GM23248 (cell line): ENCODE measurements around the gene DOC2B. TPM values are rescaled to one million over a fixed set of nuclear protein-coding genes. Genes with fewer than 3 reads are reported as not detected.
"Not testable (repeated sequence)": the region's sequence is repeated elsewhere in the genome, so short reads cannot be mapped to it uniquely, and the experiment has no call there.

Experiments used
- DNase-seq: peaks from one replicate; pipeline ENCODE4 v3.0.0-alpha.2; 2015
- H2AFZ ChIP-seq: fragments of 200-600 bp; sonication (generic); 2 replicates; pipeline ENCODE4 v1.6.1; 2016; ENCODE audit warnings: antibody characterized with exemption
- H3F3A ChIP-seq: fragments of 200-600 bp; sonication (generic); 2 replicates; pipeline ENCODE4 v1.6.1; 2016; ENCODE audit warnings: mild to moderate bottlenecking, antibody characterized with exemption, mixed run types; ENCODE audit not compliant: insufficient read depth
- H3K27ac ChIP-seq: fragments of 200-600 bp; sonication (generic); 2 replicates; pipeline ENCODE4 v1.5.1; 2016; ENCODE audit warnings: mild to moderate bottlenecking
- H3K27me3 ChIP-seq: fragments of 200-600 bp; sonication (generic); replicated peaks from 2 replicates; pipeline ENCODE4 v1.6.1; 2016; ENCODE audit warnings: mild to moderate bottlenecking; ENCODE audit not compliant: insufficient read depth
- H3K36me3 ChIP-seq: fragments of 200-600 bp; sonication (generic); 2 replicates; pipeline ENCODE4 v1.6.1; 2016; ENCODE audit warnings: low read depth, mild to moderate bottlenecking
- H3K4me1 ChIP-seq: fragments of 200-600 bp; sonication (generic); 2 replicates; pipeline ENCODE4 v1.6.1; 2016; ENCODE audit warnings: mild to moderate bottlenecking; ENCODE audit not compliant: insufficient read depth
- H3K4me2 ChIP-seq: fragments of 200-600 bp; sonication (generic); one replicate; pipeline ENCODE4 v1.6.1; 2016; ENCODE audit warnings: mild to moderate bottlenecking; ENCODE audit not compliant: unreplicated experiment
- H3K4me3 ChIP-seq: fragments of 200-600 bp; sonication (generic); 2 replicates; pipeline ENCODE4 v1.5.1; 2016; ENCODE audit warnings: mild to moderate bottlenecking
- H3K79me2 ChIP-seq: fragments of 200-600 bp; sonication (generic); 2 replicates; pipeline ENCODE4 v1.6.1; 2016; ENCODE audit warnings: mild to moderate bottlenecking; ENCODE audit not compliant: insufficient read depth
- H3K9ac ChIP-seq: fragments of 200-600 bp; sonication (generic); 2 replicates; pipeline ENCODE4 v1.6.1; 2016; ENCODE audit warnings: mild to moderate bottlenecking
- H3K9me2 ChIP-seq: fragments of 200-600 bp; sonication (generic); 2 replicates; pipeline ENCODE4 v1.6.1; 2016; ENCODE audit warnings: mixed run types, mild to moderate bottlenecking, moderate library complexity; ENCODE audit not compliant: insufficient read depth
- H3K9me3 ChIP-seq: fragments of 200-600 bp; sonication (generic); one replicate; pipeline ENCODE4 v1.6.1; 2017; ENCODE audit warnings: low read depth
- H4K20me1 ChIP-seq: fragments of 200-600 bp; sonication (generic); 2 replicates; pipeline ENCODE4 v1.6.0; 2016; ENCODE audit not compliant: insufficient read depth
- EZH2 ChIP-seq: fragments of 200-600 bp; sonication (generic); IDR thresholded peaks from 2 replicates; pipeline ENCODE4 v1.6.1; 2018; ENCODE audit warnings: antibody characterized with exemption, mild to moderate bottlenecking; ENCODE audit not compliant: insufficient read depth, poor library complexity, severe bottlenecking
- EZH2phosphoT487 ChIP-seq: fragments of 200-600 bp; sonication (generic); IDR thresholded peaks from 2 replicates; pipeline ENCODE4 v1.6.1; 2018; ENCODE audit warnings: antibody characterized with exemption, moderate library complexity, mild to moderate bottlenecking, low read depth; ENCODE audit not compliant: insufficient read depth
- WGBS, 2 experiments: methylation state at CpG; one replicate each; pipeline ENCODE4 v1.1.6; 2015 to 2017; ENCODE audit warnings: low lambda C conversion rate in 2 of 2, low coverage in 1 of 2; ENCODE audit errors: missing lambda C conversion rate in 2 of 2; 5-methylcytosine and 5-hydroxymethylcytosine counted together
- in situ Hi-C: fragments of 300-500 bp; cut with MboI; formaldehyde crosslinking; loops from 2 replicates; pipeline ENCODE4 v1.15.0; 2020
- polyA plus RNA-seq: library from polyadenylated mRNA; unstranded; fragments of >200 nt; fragmentation: Nextera tagmentation; extraction: Ambion mirVana; gene quantifications from 2 replicates; pipeline ENCODE4 v1.2.1, GENCODE V29; 2016
- total RNA-seq: library from RNA; depleted of rRNA; stranded (reverse); fragments of >200 nt; shearing (Covaris generic); gene quantifications from 2 replicates; pipeline ENCODE4 v1.2.3, GENCODE V29; 2014

The DOC2B gene
- total and polyA plus RNA-seq, 2 experiments from 2014 or later: 0.03 TPM; not detected in 1

- H3K4me3 ChIP-seq: no peak overlapping the region
- TF ChIP-seq EZH2 (no peak), EZH2phosphoT487 (no peak)
- no peaks in the 10 kb centered on the region for H3K4me1 ChIP-seq
- no peak overlapping the region for H3K27ac ChIP-seq
- no peaks in the 10 kb centered on the region for H3K36me3 ChIP-seq
- H3K9me2 ChIP-seq: no peaks in the 10 kb centered on the region
- in situ Hi-C loops: no loop called here
- no peaks in the 10 kb centered on the region for H3K79me2 ChIP-seq
- no peak overlapping the region for H2AFZ ChIP-seq
- H3K9ac ChIP-seq: no peak overlapping the region
- no peak for DNase-seq
- H4K20me1 ChIP-seq: no peaks in the 10 kb centered on the region
- peaks cover 14% of the 10 kb centered on the region for H3K27me3 ChIP-seq
- H3F3A ChIP-seq: no peaks in the 10 kb centered on the region
- no peaks in the 10 kb centered on the region for H3K9me3 ChIP-seq
- H3K4me2 ChIP-seq: no peak overlapping the region
- WGBS, 2 experiments: 44 to 48% methylated on average over 10 of the region's 10 CpGs
Observed at GRCh38 chr17:173166-173911, 8.1 kb downstream of the DOC2B start.

GRCh38 chr17:172401-172800, 9.0 kb downstream of the DOC2B start:
- H3K27me3 ChIP-seq: peaks cover 5% of the 10 kb centered on the region; the same call in 1 of the 2 replicates
- H3K9me2 ChIP-seq: no peaks in the 10 kb centered on the region
- TF ChIP-seq EZH2 (no peak), EZH2phosphoT487 (no peak)
- H3K27ac ChIP-seq: no peak overlapping the region
- 65 to 71% methylated on average over 3 to 11 of the region's 11 CpGs for WGBS, 2 experiments
- in situ Hi-C loops: no loop called here
- H3K4me1 ChIP-seq: no peaks in the 10 kb centered on the region
- H3K36me3 ChIP-seq: no peaks in the 10 kb centered on the region
- no peaks in the 10 kb centered on the region for H3K9me3 ChIP-seq
- H3K79me2 ChIP-seq: no peaks in the 10 kb centered on the region
- H3K4me3 ChIP-seq: no peak overlapping the region
- no peaks in the 10 kb centered on the region for H4K20me1 ChIP-seq
- no peaks in the 10 kb centered on the region for H3F3A ChIP-seq
- no peak for DNase-seq
- H3K4me2 ChIP-seq: no peak overlapping the region
- no peak overlapping the region for H2AFZ ChIP-seq
- no peak overlapping the region for H3K9ac ChIP-seq

GRCh38 chr17:171871-172270, 9.6 kb downstream of the DOC2B start:
- Histone ChIP-seq H3K4me2 (no peak overlapping the region), H3K27ac (no peak overlapping the region), H3K79me2 (no peaks in the 10 kb centered on the region), H3F3A (no peaks in the 10 kb centered on the region), H3K9me2 (no peaks in the 10 kb centered on the region), H2AFZ (no peak overlapping the region), H3K4me3 (no peak overlapping the region), H3K36me3 (no peaks in the 10 kb centered on the region), H3K27me3 (no peaks in the 10 kb centered on the region; the same call in 1 of the 2 replicates), H3K4me1 (no peaks in the 10 kb centered on the region), H4K20me1 (no peaks in the 10 kb centered on the region), H3K9me3 (no peaks in the 10 kb centered on the region), H3K9ac (no peak overlapping the region)
- no peak for DNase-seq
- in situ Hi-C loops: no loop called here
- TF ChIP-seq EZH2: no peak
- no peak for TF ChIP-seq EZH2phosphoT487
- WGBS, 2 experiments: 64 to 100% methylated on average over 2 to 4 of the region's 13 CpGs

- in situ Hi-C loops: no loop called here
- H3K4me1 ChIP-seq: no peaks in the 10 kb centered on the region
- H4K20me1 ChIP-seq: no peaks in the 10 kb centered on the region
- WGBS, 2 experiments: 70 to 78% methylated on average over 5 to 6 of the region's 6 CpGs
- H2AFZ ChIP-seq: no peak overlapping the region
- DNase-seq: no peak
- no peak overlapping the region for H3K9ac ChIP-seq
- no peak overlapping the region for H3K4me2 ChIP-seq
- no peaks in the 10 kb centered on the region for H3K9me2 ChIP-seq
- TF ChIP-seq EZH2 (no peak), EZH2phosphoT487 (no peak)
- H3K9me3 ChIP-seq: no peaks in the 10 kb centered on the region
- no peak overlapping the region for H3K27ac ChIP-seq
- H3F3A ChIP-seq: no peaks in the 10 kb centered on the region
- no peaks in the 10 kb centered on the region; the same call in 1 of the 2 replicates for H3K27me3 ChIP-seq
- no peak overlapping the region for H3K4me3 ChIP-seq
- no peaks in the 10 kb centered on the region for H3K79me2 ChIP-seq
- no peaks in the 10 kb centered on the region for H3K36me3 ChIP-seq
Observed at GRCh38 chr17:170130-170670, 11.2 kb downstream of the DOC2B start.

GRCh38 chr17:168614-169013, 12.8 kb downstream of the DOC2B start:
- H3K27me3 ChIP-seq, H3K9me2 ChIP-seq, H3K9ac ChIP-seq, H3K79me2 ChIP-seq, H3K4me3 ChIP-seq, H4K20me1 ChIP-seq, H3F3A ChIP-seq, H3K9me3 ChIP-seq, DNase-seq, H3K4me2 ChIP-seq, H3K4me1 ChIP-seq, H3K27ac ChIP-seq, in situ Hi-C loops, H3K36me3 ChIP-seq, H2AFZ ChIP-seq: not testable (repeated sequence)
- 68 to 74% methylated on average over 8 to 9 of the region's 11 CpGs for WGBS, 2 experiments
